BLaER1 treated with 17β-estradiol and CSF1 and Interleukin-3, amounts not matched to agents 10 nM and 100 nM (cell line): ENCODE measurements around the gene INO80D.
"Not testable (repeated sequence)": the region's sequence is repeated elsewhere in the genome, so short reads cannot be mapped to it uniquely, and the experiment has no call there.

ENCODE experiments used
- H3K27ac ChIP-seq, 11 experiments: shearing (Covaris generic); formaldehyde crosslinking; 2 replicates each; pipeline ENCODE4 v1.8.1; 2022
- H3K27me3 ChIP-seq, 11 experiments: shearing (Covaris generic); formaldehyde crosslinking; 2 replicates each; pipeline ENCODE4 v1.8.1; 2022
- H3K36me3 ChIP-seq, 11 experiments: shearing (Covaris generic); formaldehyde crosslinking; 2 replicates each; pipeline ENCODE4 v1.8.1; 2022
- H3K4me1 ChIP-seq, 10 experiments: shearing (Covaris generic); formaldehyde crosslinking; 2 replicates each; pipeline ENCODE4 v1.8.1; 2022
- H3K4me2 ChIP-seq, 11 experiments: shearing (Covaris generic); formaldehyde crosslinking; 2 replicates each; pipeline ENCODE4 v1.8.1; 2022
- H3K4me3 ChIP-seq, 10 experiments: shearing (Covaris generic); formaldehyde crosslinking; 2 replicates each; pipeline ENCODE4 v1.8.1; 2022
- H3K9ac ChIP-seq, 11 experiments: shearing (Covaris generic); formaldehyde crosslinking; 2 replicates each; pipeline ENCODE4 v1.8.1; 2022
- H3K9me3 ChIP-seq, 11 experiments: shearing (Covaris generic); formaldehyde crosslinking; replicated peaks in 1 of 11; 2 replicates each; pipeline ENCODE4 v1.8.1; 2022
- H4K20me1 ChIP-seq, 11 experiments: shearing (Covaris generic); formaldehyde crosslinking; 2 replicates each; pipeline ENCODE4 v1.8.1; 2022
- Cebpa-rat ChIP-seq, 11 experiments: shearing (Covaris generic); IDR thresholded peaks; 2 replicates each; pipeline ENCODE4 v1.8.1; 2022

The INO80D gene

GRCh38 chr2:206051912-206052311 is 34.1 kb downstream of the INO80D start:
- H3K27me3 ChIP-seq = no peaks in the 10 kb centered on the region
- H3K27ac ChIP-seq = no peak overlapping the region
- TF ChIP-seq Cebpa-rat (IDR thresholded peaks at IDR 0.05) = no peak
- peaks cover 0 to 5% (median 0%) of the 10 kb centered on the region in 10 experiments; a peak in 1 of 20 replicates for H3K4me1 ChIP-seq
- H3K9ac ChIP-seq = no peak overlapping the region
- H3K9me3 ChIP-seq = peaks cover 0 to 8% (median 0%) of the 10 kb centered on the region in 11 experiments; a peak in 4 of 22 replicates
- H3K36me3 ChIP-seq = peaks cover 73 to 100% (median 82%) of the 10 kb centered on the region in 11 experiments
- H3K4me3 ChIP-seq = no peak overlapping the region
- H4K20me1 ChIP-seq = peaks cover 4 to 69% (median 11%) of the 10 kb centered on the region in 11 experiments; a peak in 14 of 22 replicates
- H3K4me2 ChIP-seq = no peak overlapping the region

- no peak overlapping the region for H3K9ac ChIP-seq
- H3K36me3 ChIP-seq = peaks cover 73 to 100% (median 83%) of the 10 kb centered on the region in 11 experiments
- H3K4me3 ChIP-seq = no peak overlapping the region
Measured at GRCh38 chr2:206049392-206049791, 36.6 kb downstream of the INO80D start.

DNA sequence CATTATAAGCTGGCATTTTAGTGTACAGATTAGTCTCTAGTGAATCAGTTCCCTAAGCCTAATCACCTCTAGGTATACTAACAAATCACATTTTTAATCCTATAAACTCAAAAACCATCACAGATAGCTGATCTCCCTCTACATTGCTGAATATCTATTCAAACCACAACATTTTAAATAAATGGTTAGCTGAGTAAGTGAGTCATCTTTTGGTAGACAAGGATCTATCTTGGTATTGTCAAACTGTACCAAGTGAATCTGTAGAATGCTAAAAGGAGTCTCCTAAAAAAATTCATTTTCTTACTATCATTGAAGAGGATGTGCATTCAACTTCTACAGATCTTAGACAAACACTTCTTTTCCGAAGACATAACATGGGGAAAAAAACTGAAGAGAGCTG is 40.7 kb downstream of the INO80D start:
- Histone ChIP-seq H3K27ac (no peak overlapping the region), H3K4me2 (no peak overlapping the region), H3K4me3 (no peak overlapping the region), H3K9ac (no peak overlapping the region), H3K9me3 (peaks cover 0 to 11% (median 3%) of the 10 kb centered on the region in 11 experiments; a peak in 5 of 22 replicates), H3K4me1 (no peaks in the 10 kb centered on the region), H3K27me3 (no peaks in the 10 kb centered on the region), H3K36me3 (peaks cover 77 to 99% (median 88%) of the 10 kb centered on the region in 11 experiments), H4K20me1 (peaks cover 0 to 39% (median 5%) of the 10 kb centered on the region in 11 experiments; a peak in 9 of 22 replicates)
- no peak for TF ChIP-seq Cebpa-rat (IDR thresholded peaks at IDR 0.05)

More at GRCh38 chr2:206049392-206049791, 36.6 kb downstream of the INO80D start:
- Histone ChIP-seq H3K4me1 (no peaks in the 10 kb centered on the region), H3K4me2 (no peak overlapping the region), H3K9me3 (peaks cover 0 to 8% (median 0%) of the 10 kb centered on the region in 11 experiments; a peak in 4 of 22 replicates), H4K20me1 (peaks cover 0 to 55% (median 10%) of the 10 kb centered on the region in 11 experiments; a peak in 12 of 22 replicates), H3K27me3 (no peaks in the 10 kb centered on the region), H3K27ac (no peak overlapping the region)
- TF ChIP-seq Cebpa-rat (IDR thresholded peaks at IDR 0.05) = no peak

DNA sequence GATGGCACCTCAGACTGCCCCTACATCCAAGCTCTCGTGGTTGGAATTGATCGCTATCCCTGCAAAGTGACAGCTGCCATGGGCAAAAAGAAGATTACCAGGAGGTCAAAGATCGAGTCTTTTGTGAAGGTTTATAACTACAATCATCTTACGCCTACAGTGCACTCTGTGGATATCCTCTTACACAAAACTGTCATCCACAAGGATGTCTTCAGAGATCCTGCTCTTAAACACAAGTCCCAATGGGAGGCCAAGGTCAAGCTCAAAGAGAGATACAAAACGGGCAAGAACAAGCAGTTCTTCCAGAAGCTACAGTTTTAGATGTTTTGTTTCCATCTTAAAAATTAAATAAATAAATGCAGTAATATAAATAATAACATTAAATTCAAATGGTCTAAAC is 45.4 kb downstream of the INO80D start:
- Histone ChIP-seq H3K4me2 (no peak overlapping the region), H3K36me3 (peaks cover 85 to 99% (median 91%) of the 10 kb centered on the region in 11 experiments), H3K9me3 (peaks cover 9 to 22% (median 15%) of the 10 kb centered on the region in 11 experiments; a peak in 21 of 22 replicates), H3K27ac (no peak overlapping the region), H3K9ac (no peak overlapping the region), H4K20me1 (peaks cover 0 to 32% (median 0%) of the 10 kb centered on the region in 11 experiments; a peak in 7 of 22 replicates), H3K27me3 (no peaks in the 10 kb centered on the region), H3K4me1 (no peaks in the 10 kb centered on the region), H3K4me3 (no peak overlapping the region)
- no peak for TF ChIP-seq Cebpa-rat (IDR thresholded peaks at IDR 0.05)

- Histone ChIP-seq H3K4me1 (peaks cover 0 to 18% (median 0%) of the 10 kb centered on the region in 10 experiments; a peak in 7 of 20 replicates), H3K36me3 (peaks cover 69 to 99% (median 92%) of the 10 kb centered on the region in 11 experiments), H3K9me3 (peaks cover 35 to 56% (median 50%) of the 10 kb centered on the region in 11 experiments; a peak in 21 of 22 replicates), H4K20me1 (peaks cover 0 to 44% (median 13%) of the 10 kb centered on the region in 11 experiments; a peak in 12 of 22 replicates)
- not testable (repeated sequence) for H3K4me3 ChIP-seq, H3K4me2 ChIP-seq, H3K27ac ChIP-seq, H3K9ac ChIP-seq, H3K27me3 ChIP-seq
Measured at GRCh38 chr2:206035393-206035792, 50.6 kb downstream of the INO80D start.

DNA sequence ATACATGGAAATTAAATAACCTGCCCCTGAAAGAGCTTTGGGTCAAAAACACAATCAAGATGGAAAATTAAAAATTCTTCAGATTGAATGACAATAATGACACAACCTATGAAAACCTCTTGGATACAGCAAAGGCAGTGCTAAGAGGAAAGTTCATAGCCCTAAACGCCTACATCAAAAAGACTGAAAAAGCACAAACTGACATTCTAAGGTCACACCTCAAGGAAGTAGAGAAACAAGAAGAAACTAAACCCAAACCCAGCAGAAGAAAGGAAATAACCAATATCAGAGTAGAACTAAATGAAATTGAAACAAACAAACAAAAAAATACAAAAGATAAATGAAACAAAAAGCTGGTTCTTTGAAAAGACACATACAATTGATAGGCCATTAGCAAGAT is 52.5 kb downstream of the INO80D start:
- not testable (repeated sequence) for H3K27me3 ChIP-seq, H3K4me2 ChIP-seq, H3K27ac ChIP-seq, H3K4me3 ChIP-seq, H3K9ac ChIP-seq
- Histone ChIP-seq H3K4me1 (peaks cover 0 to 31% (median 0%) of the 10 kb centered on the region in 10 experiments; a peak in 7 of 20 replicates), H4K20me1 (peaks cover 0 to 51% (median 13%) of the 10 kb centered on the region in 11 experiments; a peak in 12 of 22 replicates), H3K36me3 (peaks cover 65 to 97% (median 89%) of the 10 kb centered on the region in 11 experiments), H3K9me3 (peaks cover 35 to 56% (median 50%) of the 10 kb centered on the region in 11 experiments; a peak in 21 of 22 replicates)

GRCh38 chr2:206031950-206032567 is 53.9 kb downstream of the INO80D start:
- no peak for TF ChIP-seq Cebpa-rat (IDR thresholded peaks at IDR 0.05)
- H3K4me3 ChIP-seq = no peak overlapping the region
- peaks cover 0 to 31% (median 0%) of the 10 kb centered on the region in 10 experiments; a peak in 7 of 20 replicates for H3K4me1 ChIP-seq
- H3K9me3 ChIP-seq = peaks cover 35 to 56% (median 50%) of the 10 kb centered on the region in 11 experiments; a peak in 21 of 22 replicates
- no peaks in the 10 kb centered on the region for H3K27me3 ChIP-seq
- H3K27ac ChIP-seq = no peak overlapping the region
- peaks cover 0 to 45% (median 13%) of the 10 kb centered on the region in 11 experiments; a peak in 12 of 22 replicates for H4K20me1 ChIP-seq
- peak overlapping the region in 2 of 11 experiments; percentile 55 to 65; a peak in 2 of 22 replicates for H3K4me2 ChIP-seq
- no peak overlapping the region for H3K9ac ChIP-seq
- H3K36me3 ChIP-seq = peaks cover 64 to 98% (median 89%) of the 10 kb centered on the region in 11 experiments

GRCh38 chr2:206031162-206031784 is 54.7 kb downstream of the INO80D start:
- H3K9me3 ChIP-seq = peaks cover 29 to 49% (median 44%) of the 10 kb centered on the region in 11 experiments; a peak in 21 of 22 replicates
- no peaks in the 10 kb centered on the region for H3K27me3 ChIP-seq
- H3K36me3 ChIP-seq = peaks cover 60 to 95% (median 84%) of the 10 kb centered on the region in 11 experiments
- peaks cover 0 to 31% (median 0%) of the 10 kb centered on the region in 10 experiments; a peak in 7 of 20 replicates for H3K4me1 ChIP-seq
- no peak for TF ChIP-seq Cebpa-rat (IDR thresholded peaks at IDR 0.05)
- no peak overlapping the region for H3K9ac ChIP-seq
- H3K4me3 ChIP-seq = no peak overlapping the region
- peak overlapping the region in 3 of 11 experiments; percentile 30 to 67 (median 55); a peak in 6 of 22 replicates for H3K4me2 ChIP-seq
- peak overlapping the region in 2 of 11 experiments; percentile 40 to 43; a peak in 2 of 22 replicates for H3K27ac ChIP-seq
- peaks cover 0 to 39% (median 13%) of the 10 kb centered on the region in 11 experiments; a peak in 12 of 22 replicates for H4K20me1 ChIP-seq

GRCh38 chr2:206028101-206028500 is 57.9 kb downstream of the INO80D start:
- peaks cover 0 to 31% (median 0%) of the 10 kb centered on the region in 10 experiments; a peak in 7 of 20 replicates for H3K4me1 ChIP-seq
- no peak for TF ChIP-seq Cebpa-rat (IDR thresholded peaks at IDR 0.05)

More at GRCh38 chr2:206028101-206028500, 57.9 kb downstream of the INO80D start:
- no peak overlapping the region for H3K4me2 ChIP-seq
- no peaks in the 10 kb centered on the region for H3K27me3 ChIP-seq
- H3K9me3 ChIP-seq = peaks cover 7 to 18% (median 12%) of the 10 kb centered on the region in 11 experiments; a peak in 18 of 22 replicates
- no peak overlapping the region for H3K9ac ChIP-seq
- H3K27ac ChIP-seq = no peak overlapping the region
- H3K4me3 ChIP-seq = no peak overlapping the region
- H3K36me3 ChIP-seq = peaks cover 55 to 95% (median 77%) of the 10 kb centered on the region in 11 experiments
- peaks cover 0 to 35% (median 13%) of the 10 kb centered on the region in 11 experiments; a peak in 12 of 22 replicates for H4K20me1 ChIP-seq
